H1 (cell line): ENCODE results near the gene TBP. TPM values are rescaled to one million over a fixed set of nuclear protein-coding genes. Genes with fewer than 3 reads are reported as not detected.

ENCODE experiments used
- CTCF ChIA-PET: fragments of 300-600 bp; sonication (Branson Sonifier 250); formaldehyde crosslinking; loops from one replicate; lab custom pipeline; 2021; ENCODE audit not compliant: partially characterized antibody; lab: Charles Lee
- POLR2A ChIA-PET: fragments of 300-600 bp; sonication (Branson Sonifier 250); formaldehyde crosslinking; loops from one replicate; lab custom pipeline; 2021; ENCODE audit warnings: inconsistent platforms; ENCODE audit not compliant: partially characterized antibody; lab: Charles Lee
- DNase-seq, 2 experiments: peaks; one replicate each; pipeline versions ENCODE4 v3.0.0 to v3.0.0-alpha.2; 2010 to 2022; ENCODE audit warnings: low spot score in 2 of 2, low read depth in 1 of 2, mixed read lengths in 1 of 2
- FAIRE-seq: peaks from 2 replicates; lab custom pipeline; 2011; peaks lifted over from hg19 to GRCh38; lab: Jason Lieb, UNC
- H2AFZ ChIP-seq: 2 replicates; pipeline ENCODE4 v1.8.1; 2012; ENCODE audit warnings: low read length, inconsistent platforms
- H2AK5ac ChIP-seq: 2 replicates; pipeline ENCODE4 v1.6.1; 2013; ENCODE audit warnings: low read depth, low read length
- H2BK120ac ChIP-seq: replicated peaks from 2 replicates; pipeline ENCODE3; 2013; ENCODE audit warnings: low read depth, low read length, inconsistent platforms
- H2BK12ac ChIP-seq: 2 replicates; pipeline ENCODE4 v1.6.1; 2013; ENCODE audit warnings: low read depth, low read length
- H2BK15ac ChIP-seq: 2 replicates; pipeline ENCODE4 v1.6.1; 2013; ENCODE audit warnings: low read length
- H2BK20ac ChIP-seq: 2 replicates; pipeline ENCODE4 v1.6.1; 2013; ENCODE audit warnings: low read length
- H2BK5ac ChIP-seq: 2 replicates; pipeline ENCODE4 v1.6.1; 2013; ENCODE audit warnings: low read depth, low read length
- H3K14ac ChIP-seq: 2 replicates; pipeline ENCODE4 v1.6.1; 2013; ENCODE audit warnings: inconsistent platforms; ENCODE audit not compliant: insufficient read length
- H3K18ac ChIP-seq: 2 replicates; pipeline ENCODE4 v1.6.1; 2013; ENCODE audit warnings: low read length; ENCODE audit errors: extremely low read depth
- H3K23ac ChIP-seq: 2 replicates; pipeline ENCODE4 v1.6.1; 2013; ENCODE audit warnings: inconsistent platforms; ENCODE audit not compliant: insufficient read length
- H3K23me2 ChIP-seq: 2 replicates; pipeline ENCODE4 v1.6.1; 2013; ENCODE audit warnings: low read depth, low read length
- H3K27ac ChIP-seq: 2 replicates; pipeline ENCODE4 v1.6.1; 2011; ENCODE audit warnings: low read depth, low read length, inconsistent platforms
- H3K27me3 ChIP-seq, 4 experiments: replicated peaks in 1 of 4; 1 replicate in 1 of 4; 2 replicates in 3 of 4; pipeline versions ENCODE4 v1.6.1 to v1.8.1; 2011 to 2013; ENCODE audit warnings: low read length in 3 of 4, mild to moderate bottlenecking in 3 of 4, inconsistent platforms in 2 of 4, mixed read lengths in 2 of 4, moderate library complexity in 1 of 4; ENCODE audit not compliant: control insufficient read depth in 3 of 4, insufficient read depth in 3 of 4; ENCODE audit errors: extremely low read depth in 1 of 4
- H3K36me3 ChIP-seq, 4 experiments: 2 replicates each; pipeline versions ENCODE4 v1.6.1 to v1.8.1; 2011 to 2013; ENCODE audit warnings: mild to moderate bottlenecking in 4 of 4, low read length in 3 of 4, moderate library complexity in 2 of 4, control low read depth in 1 of 4, inconsistent platforms in 1 of 4; ENCODE audit not compliant: insufficient read depth in 4 of 4, control insufficient read depth in 2 of 4
- H3K4ac ChIP-seq: replicated peaks from 2 replicates; pipeline ENCODE3; 2013; ENCODE audit warnings: low read length, low read depth, mixed read lengths, inconsistent platforms; ENCODE audit not compliant: insufficient read length
- H3K4me1 ChIP-seq, 4 experiments: replicated peaks in 1 of 4; 1 replicate in 1 of 4; 2 replicates in 3 of 4; pipeline versions ENCODE4 v1.6.1 to v1.8.1; 2011 to 2013; ENCODE audit warnings: low read length in 3 of 4, inconsistent platforms in 2 of 4, mixed read lengths in 1 of 4; ENCODE audit not compliant: insufficient read depth in 4 of 4, control insufficient read depth in 3 of 4
- H3K4me2 ChIP-seq, 2 experiments: 2 replicates each; pipeline versions ENCODE4 v1.6.1 to v1.8.1; 2011 to 2013; ENCODE audit warnings: low read depth in 2 of 2, low read length in 2 of 2, control low read depth in 1 of 2, inconsistent platforms in 1 of 2, mild to moderate bottlenecking in 1 of 2; ENCODE audit not compliant: insufficient read depth in 1 of 2
- H3K4me3 ChIP-seq, 4 experiments: fragments of 200-600, 300-600 bp in 1 of 4; sonication (generic), shearing (Covaris generic), sonication (Bioruptor Twin) in 1 of 4; 2 replicates each; pipeline versions ENCODE4 v1.5.1 to v1.8.1; 2011 to 2016; ENCODE audit warnings: low read length in 4 of 4, low read depth in 3 of 4, control low read depth in 2 of 4, inconsistent platforms in 2 of 4, mild to moderate bottlenecking in 2 of 4, mixed read lengths in 1 of 4, moderate library complexity in 1 of 4; ENCODE audit not compliant: insufficient read depth in 2 of 4; ENCODE audit errors: extremely low read depth in 1 of 4
- H3K56ac ChIP-seq: replicated peaks from 2 replicates; pipeline ENCODE3; 2013; ENCODE audit warnings: low read depth, mild to moderate bottlenecking, mixed read lengths, low read length, inconsistent platforms; ENCODE audit not compliant: insufficient read length
- H3K79me1 ChIP-seq: 2 replicates; pipeline ENCODE4 v1.6.1; 2013; ENCODE audit warnings: low read depth, low read length, control low read depth
- H3K79me2 ChIP-seq, 2 experiments: 2 replicates each; pipeline versions ENCODE4 v1.6.1 to v1.8.1; 2012 to 2013; ENCODE audit warnings: low read length in 2 of 2, mild to moderate bottlenecking in 2 of 2, inconsistent platforms in 1 of 2; ENCODE audit not compliant: insufficient read depth in 2 of 2, control insufficient read depth in 1 of 2
- H3K9ac ChIP-seq, 4 experiments: replicated peaks in 1 of 4; 1 replicate in 1 of 4; 2 replicates in 3 of 4; pipeline versions ENCODE4 v1.6.1 to v1.8.1; 2011 to 2013; ENCODE audit warnings: low read depth in 3 of 4, low read length in 3 of 4, control low read depth in 2 of 4, mild to moderate bottlenecking in 2 of 4, moderate library complexity in 2 of 4, inconsistent platforms in 1 of 4; ENCODE audit errors: extremely low read depth in 1 of 4
- H3K9me3 ChIP-seq, 2 experiments: 2 replicates each; pipeline versions ENCODE4 v1.6.1 to v1.8.1; 2012 to 2013; ENCODE audit warnings: mild to moderate bottlenecking in 2 of 2, moderate library complexity in 2 of 2, control low read depth in 1 of 2, inconsistent platforms in 1 of 2, low read depth in 1 of 2, low read length in 1 of 2, mixed read lengths in 1 of 2; ENCODE audit not compliant: insufficient read depth in 2 of 2
- H4K20me1 ChIP-seq, 2 experiments: replicated peaks in 1 of 2; 2 replicates each; pipeline versions ENCODE3 to v1.8.1; 2011 to 2013; ENCODE audit warnings: inconsistent platforms in 2 of 2, low read length in 2 of 2, mild to moderate bottlenecking in 1 of 2; ENCODE audit not compliant: insufficient read depth in 2 of 2, control insufficient read depth in 1 of 2
- H4K5ac ChIP-seq: 2 replicates; pipeline ENCODE4 v1.6.1; 2013; ENCODE audit warnings: low read length, low read depth, mixed read lengths, inconsistent platforms; ENCODE audit not compliant: insufficient read length
- H4K8ac ChIP-seq: 2 replicates; pipeline ENCODE4 v1.8.0; 2013; ENCODE audit warnings: mild to moderate bottlenecking, moderate library complexity, low read length, inconsistent platforms; ENCODE audit not compliant: insufficient read depth; ENCODE audit errors: extremely low read depth
- H4K91ac ChIP-seq: replicated peaks from 2 replicates; pipeline ENCODE3; 2013; ENCODE audit warnings: low read length, mixed read lengths, inconsistent platforms; ENCODE audit not compliant: insufficient read length
- CBX5 ChIP-seq: fragments of 300-800, 300-1000 bp; sonication (generic); IDR thresholded peaks from 2 replicates; pipeline ENCODE4 v1.7.1; 2016; ENCODE audit warnings: antibody characterized with exemption, low read length, low read depth
- JUND ChIP-seq: IDR thresholded peaks from 2 replicates; pipeline ENCODE4 v1.6.1; 2011; ENCODE audit warnings: mild to moderate bottlenecking, improper control_type of control experiment, low read length
- KDM1A ChIP-seq: fragments of 200-600, 300-600 bp; sonication (generic); IDR thresholded peaks from 2 replicates; pipeline ENCODE4 v1.7.1; 2016; ENCODE audit warnings: mild to moderate bottlenecking, low read length, borderline replicate concordance
- NANOG ChIP-seq: IDR thresholded peaks from 2 replicates; pipeline ENCODE4 v1.6.1; 2011; ENCODE audit warnings: low read length, low read depth, mild to moderate bottlenecking, inconsistent platforms; ENCODE audit not compliant: insufficient read depth, poor library complexity, severe bottlenecking
- SAP30 ChIP-seq: fragments of 300-600 bp; sonication (generic); IDR thresholded peaks from 2 replicates; pipeline ENCODE4 v1.7.1; 2012; ENCODE audit warnings: low read length, moderate library complexity, mild to moderate bottlenecking, inconsistent platforms; ENCODE audit not compliant: insufficient read depth, insufficient replicate concordance
- SIRT6 ChIP-seq: IDR thresholded peaks from one replicate; pipeline ENCODE4 v1.7.1; 2012; ENCODE audit warnings: low read length, inconsistent platforms
- SIX5 ChIP-seq: IDR thresholded peaks from 2 replicates; pipeline ENCODE4 v1.6.1; 2011; ENCODE audit warnings: mild to moderate bottlenecking, low read depth, low read length
- TBP ChIP-seq: IDR thresholded peaks from 2 replicates; pipeline ENCODE4 v1.6.1; 2011; ENCODE audit warnings: low read depth, low read length, improper control_type of control experiment
- YY1 ChIP-seq: IDR thresholded peaks from 2 replicates; pipeline ENCODE4 v1.6.1; 2011; ENCODE audit warnings: low read depth, mild to moderate bottlenecking, low read length
- ZNF274 ChIP-seq: IDR thresholded peaks from 2 replicates; pipeline ENCODE4 v1.7.0; 2012; ENCODE audit warnings: low read length, borderline replicate concordance; ENCODE audit errors: extremely low read depth
- WGBS, 2 experiments: shearing (Covaris generic) in 1 of 2; methylation state at CpG; one replicate each; pipeline versions ENCODE4 v1.1.6 to v1.1.7; 2013 to 2015; ENCODE audit warnings: low lambda C conversion rate in 2 of 2, mixed read lengths in 2 of 2, inconsistent platforms in 1 of 2, low coverage in 1 of 2, missing lambda C conversion rate in 1 of 2; ENCODE audit not compliant: insufficient replicate concordance in 2 of 2, insufficient coverage in 1 of 2, insufficient read length in 1 of 2; ENCODE audit errors: extremely low coverage in 1 of 2, missing lambda C conversion rate in 1 of 2; 5-methylcytosine and 5-hydroxymethylcytosine counted together
- polyA plus RNA-seq, 7 experiments: library from polyadenylated mRNA; depleted of rRNA in 3 of 7; stranded (reverse) in 5 of 7; unstranded in 2 of 7; fragments of >200 nt in 5 of 7; fragments of 200-250 nt in 2 of 7; gene quantifications; 1 replicate in 5 of 7; 2 replicates in 1 of 7; 4 replicates in 1 of 7; pipeline versions ENCODE4 v1.2.1 to v1.2.3, GENCODE V29; 2011 to 2013; ENCODE audit warnings: missing spikeins in 2 of 7, mixed read lengths in 2 of 7
- total RNA-seq: library from RNA; stranded (reverse); fragmentation: NEBNext Ultra II Directional; extraction: Animal tissue kit (Norgen Biotek cat#: 25700); gene quantifications from 2 replicates; pipeline ENCODE4 v1.2.1, GENCODE V29; 2021

TBP gene
- total and polyA plus RNA-seq, 2 of the 8 experiments (the other 6 are each of a cell fraction or from before 2014, with no cell fraction given), result 17.2 to 20.9 TPM

DNA sequence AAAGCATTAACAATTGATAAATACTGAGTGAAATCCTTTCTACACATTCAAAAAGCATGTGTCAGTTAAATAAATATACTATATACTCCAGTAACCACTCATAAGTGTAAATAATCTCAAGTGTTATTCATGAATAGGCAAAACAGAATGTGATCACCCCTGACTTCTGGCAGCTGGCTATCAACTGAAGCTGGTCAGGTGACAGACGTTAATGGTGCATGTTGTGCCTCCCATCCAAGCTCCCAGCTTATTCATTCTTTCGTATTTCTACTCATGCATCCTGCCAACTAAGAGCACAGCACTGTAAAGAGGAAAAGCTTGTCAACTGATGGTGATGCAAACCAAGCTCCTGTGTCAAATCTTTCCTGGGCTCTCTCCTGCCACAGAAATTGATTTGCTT is 8.8 kb upstream of the TBP start:
- Histone ChIP-seq H3K4me1 (no peaks in the 10 kb centered on the region), H4K20me1 (peaks cover 9 to 10% of the 10 kb centered on the region in 2 experiments), H3K27ac (no peak overlapping the region), H4K91ac (no peak overlapping the region), H3K23ac (no peak overlapping the region), H4K5ac (no peak overlapping the region), H3K9ac (no peak overlapping the region), H3K79me1 (peaks cover 4% of the 10 kb centered on the region), H4K8ac (no peak overlapping the region), H3K23me2 (no peaks in the 10 kb centered on the region), H2BK20ac (no peak overlapping the region), H3K36me3 (peaks cover 28 to 71% (median 52%) of the 10 kb centered on the region in 4 experiments), H2BK15ac (no peak overlapping the region), H2AFZ (no peak overlapping the region), H3K9me3 (no peaks in the 10 kb centered on the region), H3K4me3 (no peak overlapping the region), H2BK5ac (no peak overlapping the region), H2BK120ac (no peak overlapping the region), H2BK12ac (no peak overlapping the region), H3K56ac (no peak overlapping the region), H3K18ac (no peak overlapping the region), H3K4ac (no peak overlapping the region), H3K27me3 (no peaks in the 10 kb centered on the region), H3K14ac (no peak overlapping the region), H2AK5ac (no peak overlapping the region), H3K79me2 (peaks cover 12 to 67% of the 10 kb centered on the region in 2 experiments), H3K4me2 (no peak overlapping the region)
- POLR2A ChIA-PET, result interaction anchor here (0.7 to 1.4 kb wide), 4 partner anchors 8 to 821 kb away, joined by 3 to 5 read pairs (median 4); no protein-coding TSS in a partner anchor
- FAIRE-seq, result no peak
- CTCF ChIA-PET, result interaction anchor here (0.8 kb wide), 1 partner anchor 11 kb away, joined by 3 read pairs; no protein-coding TSS in a partner anchor
- WGBS, 2 experiments, result 70% methylated on average over 2 of the region's 2 CpGs; no CpG with 5 or more reads in 1 of the 2 experiments
- DNase-seq, result no peak
- TF ChIP-seq TBP (no peak), CBX5 (no peak), NANOG (no peak), SIRT6 (no peak), SAP30 (no peak), SIX5 (no peak), JUND (no peak), ZNF274 (no peak), YY1 (no peak), KDM1A (no peak)
